HEK293T (cell line): ENCODE data around the gene HLA-DRB1.
"Not testable (repeated sequence)": the region's sequence is repeated elsewhere in the genome, so short reads cannot be mapped to it uniquely, and the experiment has no call there.

Experiments used
- CTCF ChIA-PET: fragments of 350-600 bp; formaldehyde crosslinking; extraction: SDS; loops from one replicate; lab custom pipeline; 2021; ENCODE audit warnings: antibody characterized with exemption, inconsistent platforms; lab: Yijun Ruan, JAX
- POLR2A ChIA-PET: fragments of 350-600 bp; formaldehyde crosslinking; extraction: SDS; loops from one replicate; lab custom pipeline; 2020; ENCODE audit warnings: antibody characterized with exemption, inconsistent platforms; lab: Yijun Ruan, JAX
- DNase-seq: peaks from one replicate; pipeline ENCODE4 v3.0.0; 2012; ENCODE audit warnings: mixed read lengths; ENCODE audit errors: extremely low spot score
- ARNT ChIP-seq: fragments of 450-650 bp; IDR thresholded peaks from 2 replicates; pipeline ENCODE4 v1.6.1; 2017; ENCODE audit warnings: mild to moderate bottlenecking
- BHLHE40 ChIP-seq: fragments of 450-650 bp; IDR thresholded peaks from 2 replicates; pipeline ENCODE4 v1.6.1; 2016; ENCODE audit warnings: mild to moderate bottlenecking, moderate library complexity, borderline replicate concordance
- CTBP1 ChIP-seq: fragments of 450-650 bp; IDR thresholded peaks from 2 replicates; pipeline ENCODE4 v1.6.1; 2016; ENCODE audit warnings: borderline replicate concordance
- ELF4 ChIP-seq: fragments of 450-650 bp; IDR thresholded peaks from 2 replicates; pipeline ENCODE4 v1.6.1; 2017; ENCODE audit warnings: antibody characterized with exemption
- FOXA1 ChIP-seq: fragments of 450-650 bp; IDR thresholded peaks from 2 replicates; pipeline ENCODE4 v1.6.1; 2016; ENCODE audit warnings: mild to moderate bottlenecking
- FOXK2 ChIP-seq: fragments of 450-650 bp; IDR thresholded peaks from 2 replicates; pipeline ENCODE4 v1.6.1; 2016; ENCODE audit warnings: mild to moderate bottlenecking
- FOXM1 ChIP-seq: fragments of 450-650 bp; IDR thresholded peaks from 2 replicates; pipeline ENCODE4 v1.6.1; 2017; ENCODE audit warnings: mild to moderate bottlenecking, borderline replicate concordance
- HDGF ChIP-seq: fragments of 450-650 bp; IDR thresholded peaks from 2 replicates; pipeline ENCODE4 v1.6.1; 2017; ENCODE audit warnings: antibody characterized with exemption, borderline replicate concordance
- L3MBTL2 ChIP-seq: fragments of 450-650 bp; conservative IDR thresholded peaks from 2 replicates; pipeline ENCODE4 v1.6.1; 2016; ENCODE audit warnings: mild to moderate bottlenecking
- LEF1 ChIP-seq: fragments of 450-650 bp; IDR thresholded peaks from 2 replicates; pipeline ENCODE4 v1.6.1; 2017; ENCODE audit warnings: mild to moderate bottlenecking, borderline replicate concordance
- NFRKB ChIP-seq: fragments of 450-650 bp; IDR thresholded peaks from 2 replicates; pipeline ENCODE4 v1.6.1; 2016; ENCODE audit warnings: mild to moderate bottlenecking, moderate library complexity
- PKNOX1 ChIP-seq: fragments of 450-650 bp; IDR thresholded peaks from 2 replicates; pipeline ENCODE4 v1.6.1; 2016
- SP1 ChIP-seq: fragments of 450-650 bp; IDR thresholded peaks from 2 replicates; pipeline ENCODE4 v1.6.1; 2017
- SUZ12 ChIP-seq: fragments of 450-650 bp; IDR thresholded peaks from 2 replicates; pipeline ENCODE4 v1.6.1; 2016; ENCODE audit warnings: mild to moderate bottlenecking
- TARDBP ChIP-seq: fragments of 450-650 bp; IDR thresholded peaks from 2 replicates; pipeline ENCODE4 v1.6.1; 2016
- ZNF384 ChIP-seq: fragments of 450-650 bp; IDR thresholded peaks from 2 replicates; pipeline ENCODE4 v1.6.1; 2016

The HLA-DRB1 gene

GRCh38 chr6:32607988-32608298 lies 18.3 kb upstream of the HLA-DRB1 start:
- ChIA-PET POLR2A (no interaction called here), CTCF (no interaction called here)
- TF ChIP-seq ELF4, result no peak
- TF ChIP-seq FOXK2, result no peak
- TF ChIP-seq CTBP1, result no peak
- no peak for TF ChIP-seq LEF1
- TF ChIP-seq ARNT, result no peak
- no peak for TF ChIP-seq FOXM1
- TF ChIP-seq L3MBTL2, result no peak
- no peak for TF ChIP-seq ZNF384
- no peak for TF ChIP-seq BHLHE40
- no peak for TF ChIP-seq PKNOX1
- no peak for TF ChIP-seq SUZ12
- TF ChIP-seq NFRKB, result no peak
- DNase-seq, result no peak

- TF ChIP-seq SUZ12 (no peak), ELF4 (no peak), TARDBP (no peak), ZNF384 (no peak), PKNOX1 (no peak), L3MBTL2 (no peak), FOXK2 (no peak), FOXA1 (no peak), CTBP1 (no peak), HDGF (no peak), LEF1 (no peak), SP1 (no peak), ARNT (no peak), NFRKB (no peak), FOXM1 (no peak), BHLHE40 (no peak)
- ChIA-PET CTCF (no interaction called here), POLR2A (no interaction called here)
- no peak for DNase-seq
Measured at GRCh38 chr6:32607263-32607987, 17.8 kb upstream of the HLA-DRB1 start.

- ChIA-PET CTCF (no interaction called here), POLR2A (no interaction called here)
- DNase-seq, result no peak
- TF ChIP-seq CTBP1, result no peak
Measured at GRCh38 chr6:32604434-32604877, 14.8 kb upstream of the HLA-DRB1 start.

GRCh38 chr6:32603888-32604287 lies 14.2 kb upstream of the HLA-DRB1 start:
- DNase-seq, result no peak
- ChIA-PET CTCF (no interaction called here), POLR2A (no interaction called here)
- TF ChIP-seq L3MBTL2 (no peak), HDGF (no peak), PKNOX1 (no peak), FOXK2 (no peak)

- TF ChIP-seq SP1, result no peak
- no peak for TF ChIP-seq NFRKB
- no peak for TF ChIP-seq CTBP1
- no peak for TF ChIP-seq LEF1
- TF ChIP-seq SUZ12, result no peak
- TF ChIP-seq ARNT, result no peak
- TF ChIP-seq PKNOX1, result no peak
- TF ChIP-seq HDGF, result no peak
- TF ChIP-seq TARDBP, result no peak
- no peak for TF ChIP-seq BHLHE40
- no peak for TF ChIP-seq ZNF384
- no peak for TF ChIP-seq FOXM1
- TF ChIP-seq L3MBTL2, result no peak
- no peak for TF ChIP-seq FOXK2
- TF ChIP-seq ELF4, result no peak
- no peak for TF ChIP-seq FOXA1
- CTCF ChIA-PET, result no interaction called here
Measured at GRCh38 chr6:32603222-32603621, 13.6 kb upstream of the HLA-DRB1 start.

GRCh38 chr6:32602383-32602782 lies 12.7 kb upstream of the HLA-DRB1 start:
- DNase-seq, result no peak
- no peak for TF ChIP-seq FOXA1
- TF ChIP-seq SUZ12, result no peak
- ChIA-PET POLR2A (no interaction called here), CTCF (no interaction called here)

More at GRCh38 chr6:32603222-32603621, 13.6 kb upstream of the HLA-DRB1 start:
- POLR2A ChIA-PET, result no interaction called here
- no peak for DNase-seq

- ChIA-PET POLR2A (no interaction called here), CTCF (no interaction called here)
- TF ChIP-seq TARDBP, result no peak
- TF ChIP-seq FOXM1, result no peak
- no peak for TF ChIP-seq FOXA1
- no peak for TF ChIP-seq L3MBTL2
- no peak for DNase-seq
Measured at GRCh38 chr6:32597024-32597423, 7.4 kb upstream of the HLA-DRB1 start.

GRCh38 chr6:32590713-32591112 lies 1.1 kb upstream of the HLA-DRB1 start:
- POLR2A ChIA-PET, DNase-seq, CTCF ChIA-PET: not testable (repeated sequence)
